Cardiac muscle cell (in vitro differentiated cells and primary cell): ENCODE results near the gene RPS6KL1. TPM values are rescaled to one million over a fixed set of nuclear protein-coding genes. Genes with fewer than 3 reads are reported as not detected.

Experiments
- DNase-seq, 2 donors: peaks; one replicate each; pipeline versions ENCODE4 v3.0.0 to v3.0.0-alpha.2; 2010 to 2017; ENCODE audit warnings: low read depth in 1 of 2, low spot score in 1 of 2
- H3K27ac ChIP-seq: fragments of 200-600 bp; sonication (generic); 2 replicates; pipeline ENCODE4 v1.5.1; 2016
- H3K27me3 ChIP-seq: fragments of 200-600 bp; sonication (generic); 2 replicates; pipeline ENCODE4 v1.6.0; 2016; ENCODE audit warnings: control low read depth
- H3K36me3 ChIP-seq: fragments of 200-600 bp; sonication (generic); 2 replicates; pipeline ENCODE4 v1.5.1; 2016; ENCODE audit warnings: control low read depth
- H3K4me1 ChIP-seq: fragments of 200-600 bp; sonication (generic); 2 replicates; pipeline ENCODE4 v1.8.1; 2017; ENCODE audit warnings: low read depth, mild to moderate bottlenecking, mixed run types
- H3K4me3 ChIP-seq: fragments of 200-600 bp; sonication (generic); 2 replicates; pipeline ENCODE4 v1.5.1; 2016; ENCODE audit warnings: mild to moderate bottlenecking
- H3K9me3 ChIP-seq: fragments of 200-600 bp; sonication (generic); 2 replicates; pipeline ENCODE4 v1.5.1; 2017; ENCODE audit warnings: low read depth, mild to moderate bottlenecking, control low read depth
- CTCF ChIP-seq: IDR thresholded peaks from 2 replicates; pipeline ENCODE4 v1.5.1; 2012; ENCODE audit warnings: low read depth, mild to moderate bottlenecking, low read length
- polyA plus RNA-seq: library from polyadenylated mRNA; unstranded; fragments of >200 nt; fragmentation: Nextera tagmentation; extraction: Ambion mirVana; gene quantifications from 2 replicates; pipeline ENCODE4 v1.2.1, GENCODE V29; 2016
- total RNA-seq: library from RNA; depleted of rRNA; stranded (reverse); fragments of >200 nt; gene quantifications from 2 replicates; pipeline ENCODE4 v1.2.3, GENCODE V29; 2016

Gene RPS6KL1
- total and polyA plus RNA-seq, 2 experiments from 2014 or later, result 9.3 to 15.1 TPM

- DNase-seq, result no peak
- Histone ChIP-seq H3K36me3 (no peaks in the 10 kb centered on the region), H3K27me3 (peaks cover 3% of the 10 kb centered on the region), H3K4me3 (no peak overlapping the region), H3K9me3 (no peaks in the 10 kb centered on the region), H3K4me1 (peaks cover 17% of the 10 kb centered on the region), H3K27ac (no peak overlapping the region)
- no peak for TF ChIP-seq CTCF
These were observed 1.9 kb downstream of the RPS6KL1 start for GRCh38 chr14:74921053-74921620.

GRCh38 chr14:74920281-74920680 is 2.8 kb downstream of the RPS6KL1 start:
- no peak overlapping the region for H3K4me3 ChIP-seq
- no peak for TF ChIP-seq CTCF
- DNase-seq, result no peak
- H3K27me3 ChIP-seq, result no peaks in the 10 kb centered on the region
- H3K36me3 ChIP-seq, result no peaks in the 10 kb centered on the region
- no peak overlapping the region for H3K27ac ChIP-seq
- H3K4me1 ChIP-seq, result peaks cover 17% of the 10 kb centered on the region
- no peaks in the 10 kb centered on the region for H3K9me3 ChIP-seq

DNA sequence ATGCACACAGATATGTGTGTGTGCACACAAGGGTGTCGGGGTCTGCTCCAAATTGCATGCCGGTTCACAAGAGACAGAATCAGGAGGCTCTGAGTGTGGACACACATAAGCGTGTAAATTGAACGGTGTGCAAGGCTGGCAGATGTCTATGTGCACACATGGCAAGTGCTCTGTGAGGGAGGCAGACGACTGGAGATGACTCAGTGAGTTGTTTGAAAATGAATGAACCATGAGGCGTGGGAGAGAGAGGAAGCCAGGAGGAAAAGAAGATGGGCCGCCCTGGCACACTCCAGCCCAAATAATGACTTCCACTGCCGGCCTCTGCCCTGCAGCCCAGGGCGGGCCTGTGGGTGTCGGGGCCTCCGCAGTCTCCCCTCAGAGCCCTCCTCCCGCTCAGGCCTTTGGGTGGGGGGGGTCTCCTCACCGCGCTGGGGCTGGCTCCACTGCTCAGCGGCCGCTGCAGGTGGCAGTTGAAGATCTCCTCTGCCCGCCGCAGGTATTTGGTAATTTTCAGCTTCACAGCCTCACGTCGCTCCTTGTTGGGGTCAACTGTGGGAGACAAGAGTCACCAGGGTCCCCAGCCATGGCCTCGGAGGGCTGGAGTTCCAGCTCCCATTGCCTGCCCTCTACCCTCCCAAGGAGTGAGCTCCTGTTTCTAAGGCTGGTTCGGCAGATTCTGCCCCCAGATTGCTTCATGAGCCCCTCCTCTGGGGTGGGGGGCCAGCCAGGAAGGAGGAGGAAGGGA is 3.5 kb downstream of the RPS6KL1 start:
- Histone ChIP-seq H3K9me3 (no peaks in the 10 kb centered on the region), H3K27ac (no peak overlapping the region), H3K4me1 (peaks cover 17% of the 10 kb centered on the region), H3K4me3 (no peak overlapping the region), H3K36me3 (no peaks in the 10 kb centered on the region), H3K27me3 (no peaks in the 10 kb centered on the region)
- no peak for TF ChIP-seq CTCF
- no peak for DNase-seq

- H3K36me3 ChIP-seq, result no peaks in the 10 kb centered on the region
- DNase-seq, result no peak
- no peak for TF ChIP-seq CTCF
- H3K27me3 ChIP-seq, result no peaks in the 10 kb centered on the region
- no peak overlapping the region for H3K4me3 ChIP-seq
- no peaks in the 10 kb centered on the region for H3K9me3 ChIP-seq
- H3K4me1 ChIP-seq, result peaks cover 17% of the 10 kb centered on the region
- H3K27ac ChIP-seq, result no peak overlapping the region
These were observed 4.7 kb downstream of the RPS6KL1 start for GRCh38 chr14:74918380-74918779.

GRCh38 chr14:74917646-74918081 is 5.4 kb downstream of the RPS6KL1 start:
- Histone ChIP-seq H3K4me1 (peaks cover 17% of the 10 kb centered on the region), H3K9me3 (no peaks in the 10 kb centered on the region), H3K4me3 (no peak overlapping the region), H3K27ac (peak overlapping the region; percentile 77), H3K36me3 (no peaks in the 10 kb centered on the region), H3K27me3 (no peaks in the 10 kb centered on the region)
- no peak for TF ChIP-seq CTCF
- peak in 1 of 2 donors; percentile 72 for DNase-seq
